Vagina (tissue), 2 donors: ENCODE data around the gene KPNA3.

ENCODE experiments used
- CTCF ChIP-seq, 3 experiments: fragments of 450-650 bp in 2 of 3; fragments of 200-600 bp in 1 of 3; sonication (generic) in 1 of 3; IDR thresholded peaks; one replicate each; pipeline ENCODE4 v1.5.1; 2017 to 2019; ENCODE audit warnings: antibody characterized with exemption in 3 of 3, mild to moderate bottlenecking in 2 of 3, moderate library complexity in 2 of 3
- POLR2A ChIP-seq, 2 donors: fragments of 450-650 bp; IDR thresholded peaks; one replicate each; pipeline ENCODE4 v1.6.1; 2017; ENCODE audit warnings: antibody characterized with exemption in 2 of 2, mild to moderate bottlenecking in 2 of 2, moderate library complexity in 2 of 2

GRCh38 chr13:49664606-49665005, 127.9 kb downstream of the KPNA3 start:
- TF ChIP-seq CTCF (IDR thresholded peaks at IDR 0.05) (no peak), POLR2A (IDR thresholded peaks at IDR 0.05) (no peak)
